Measurements from ENCODE around the gene ERCC4. TPM values are rescaled to one million over a fixed set of nuclear protein-coding genes. Genes with fewer than 3 reads are reported as not detected.

The ERCC4 gene
- total RNA-seq, 1 experiment from 2014 or later: 7.1 TPM

- Histone ChIP-seq H3K36me3 (ENCODE audit: control insufficient read depth, insufficient read depth, low read length) (no peaks in the 10 kb centered on the region), H3K4me1 (peaks cover 17% of the 10 kb centered on the region), H3K27me3 (replicated peaks; ENCODE audit: control insufficient read depth, insufficient read depth, low read length) (no peaks in the 10 kb centered on the region), H3K4me3 (ENCODE audit: low read depth, low read length) (no peak overlapping the region), H3K9me3 (peaks cover 1% of the 10 kb centered on the region; the same call in 1 of the 2 replicates)
- DNase-seq: no peak
- TF ChIP-seq, protein P1, sequence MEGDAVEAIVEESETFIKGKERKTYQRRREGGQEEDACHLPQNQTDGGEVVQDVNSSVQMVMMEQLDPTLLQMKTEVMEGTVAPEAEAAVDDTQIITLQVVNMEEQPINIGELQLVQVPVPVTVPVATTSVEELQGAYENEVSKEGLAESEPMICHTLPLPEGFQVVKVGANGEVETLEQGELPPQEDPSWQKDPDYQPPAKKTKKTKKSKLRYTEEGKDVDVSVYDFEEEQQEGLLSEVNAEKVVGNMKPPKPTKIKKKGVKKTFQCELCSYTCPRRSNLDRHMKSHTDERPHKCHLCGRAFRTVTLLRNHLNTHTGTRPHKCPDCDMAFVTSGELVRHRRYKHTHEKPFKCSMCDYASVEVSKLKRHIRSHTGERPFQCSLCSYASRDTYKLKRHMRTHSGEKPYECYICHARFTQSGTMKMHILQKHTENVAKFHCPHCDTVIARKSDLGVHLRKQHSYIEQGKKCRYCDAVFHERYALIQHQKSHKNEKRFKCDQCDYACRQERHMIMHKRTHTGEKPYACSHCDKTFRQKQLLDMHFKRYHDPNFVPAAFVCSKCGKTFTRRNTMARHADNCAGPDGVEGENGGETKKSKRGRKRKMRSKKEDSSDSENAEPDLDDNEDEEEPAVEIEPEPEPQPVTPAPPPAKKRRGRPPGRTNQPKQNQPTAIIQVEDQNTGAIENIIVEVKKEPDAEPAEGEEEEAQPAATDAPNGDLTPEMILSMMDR (IDR thresholded peaks at IDR 0.05; ENCODE audit: insufficient read depth in 1 of 2, low read depth in 1 of 2, low read length in 1 of 2, severe bottlenecking in 1 of 2, unreplicated experiment in 1 of 2): no peak
- intact Hi-C loops (cut with micrococcal nuclease; ENCODE audit: unreplicated experiment): no loop called here
- Mint-ChIP-seq H3K4me3 (ENCODE audit: unreplicated experiment) (no peak overlapping the region), H3K27ac (ENCODE audit: unreplicated experiment) (no peak overlapping the region), H3K4me1 (ENCODE audit: low read depth, unreplicated experiment) (peaks cover 15% of the 10 kb centered on the region), H3K27me3 (ENCODE audit: insufficient read depth, unreplicated experiment) (peaks cover 6% of the 10 kb centered on the region), H3K9me3 (ENCODE audit: unreplicated experiment) (no peaks in the 10 kb centered on the region), H3K36me3 (ENCODE audit: insufficient read depth, unreplicated experiment) (no peaks in the 10 kb centered on the region)
- ChIA-PET CTCF (no interaction called here), POLR2A (no interaction called here)
- BruUV-seq (replicated peaks): no TSS peak
Observed at GRCh38 chr16:13962232-13962631, 42.3 kb downstream of the ERCC4 start.

DNA sequence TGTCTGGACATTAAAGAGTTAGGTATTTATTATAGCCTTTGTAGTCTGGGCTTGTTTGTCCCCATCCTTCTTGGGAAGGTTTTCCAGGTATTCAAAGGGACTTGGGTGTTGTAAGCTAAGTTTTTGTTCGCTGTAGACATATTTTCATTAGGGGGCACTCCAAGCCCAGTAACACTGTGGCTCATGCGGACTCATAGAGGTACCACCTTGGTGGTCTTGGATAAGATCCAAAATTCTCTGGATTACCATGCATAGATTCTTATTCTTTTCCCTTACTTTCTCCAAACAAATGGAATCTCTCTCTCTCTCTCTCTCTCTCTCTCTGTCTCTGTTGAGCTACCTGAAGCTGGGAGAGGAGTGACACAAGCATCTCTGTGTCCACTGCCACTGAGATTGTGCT, 48.9 kb downstream of the ERCC4 start:
- no peak overlapping the region for H3K4me3 ChIP-seq (ENCODE audit: low read depth, low read length)

DNA sequence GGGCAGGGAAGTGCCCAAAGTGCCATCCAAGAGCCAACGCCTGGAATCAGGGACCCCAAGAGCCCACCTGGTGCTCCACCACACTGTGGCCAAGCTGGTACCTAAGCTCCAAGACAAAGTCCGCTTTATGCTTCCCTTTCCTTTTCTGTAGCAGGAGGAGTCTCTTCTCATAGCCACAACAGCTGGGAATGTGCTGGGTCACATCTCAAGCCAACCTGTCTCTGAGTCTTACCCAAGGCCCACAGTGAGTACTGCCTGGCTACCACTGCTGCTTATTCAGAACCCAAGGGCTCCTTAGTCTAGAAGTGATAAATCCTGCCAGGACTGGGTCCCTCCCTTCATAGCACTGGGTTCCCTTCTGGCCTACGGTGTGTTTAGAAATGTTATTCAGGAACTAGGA, 49.8 kb downstream of the ERCC4 start:
- CTCF ChIA-PET: no interaction called here
- BruUV-seq (replicated peaks): no TSS peak
- intact Hi-C loops (cut with micrococcal nuclease; ENCODE audit: unreplicated experiment): no loop called here

More for the DNA sequence above, 48.9 kb downstream of the ERCC4 start:
- intact Hi-C loops (cut with micrococcal nuclease; ENCODE audit: unreplicated experiment): no loop called here
- no peak overlapping the region for H3K27ac Mint-ChIP-seq (ENCODE audit: unreplicated experiment)
- no peaks in the 10 kb centered on the region for H3K4me1 Mint-ChIP-seq (ENCODE audit: low read depth, unreplicated experiment)
- H3K27me3 Mint-ChIP-seq (ENCODE audit: insufficient read depth, unreplicated experiment): peaks cover 10% of the 10 kb centered on the region
- POLR2A ChIA-PET: no interaction called here
- H3K36me3 Mint-ChIP-seq (ENCODE audit: insufficient read depth, unreplicated experiment): no peaks in the 10 kb centered on the region
- no peak for DNase-seq
- Histone ChIP-seq H3K4me1 (no peaks in the 10 kb centered on the region), H3K36me3 (ENCODE audit: control insufficient read depth, insufficient read depth, low read length) (no peaks in the 10 kb centered on the region), H3K27me3 (replicated peaks; ENCODE audit: control insufficient read depth, insufficient read depth, low read length) (no peaks in the 10 kb centered on the region), H3K9me3 (peaks cover 8% of the 10 kb centered on the region)
- H3K9me3 Mint-ChIP-seq (ENCODE audit: unreplicated experiment): no peaks in the 10 kb centered on the region
- TF ChIP-seq, protein P1 (IDR thresholded peaks at IDR 0.05; ENCODE audit: insufficient read depth in 1 of 2, low read depth in 1 of 2, low read length in 1 of 2, severe bottlenecking in 1 of 2, unreplicated experiment in 1 of 2): no peak
- H3K4me3 Mint-ChIP-seq (ENCODE audit: unreplicated experiment): no peak overlapping the region
- BruUV-seq (replicated peaks): no TSS peak
- CTCF ChIA-PET: interaction anchor here (0.6 to 1.2 kb wide), 4 partner anchors 49 to 263 kb away, joined by 3 to 5 read pairs (median 4); partner anchors contain the start of gene ERCC4

More for the DNA sequence above, 49.8 kb downstream of the ERCC4 start:
- Histone ChIP-seq H3K4me1 (no peaks in the 10 kb centered on the region), H3K36me3 (ENCODE audit: control insufficient read depth, insufficient read depth, low read length) (no peaks in the 10 kb centered on the region), H3K9me3 (peaks cover 8% of the 10 kb centered on the region), H3K4me3 (ENCODE audit: low read depth, low read length) (no peak overlapping the region), H3K27me3 (replicated peaks; ENCODE audit: control insufficient read depth, insufficient read depth, low read length) (no peaks in the 10 kb centered on the region)
- Mint-ChIP-seq H3K4me1 (ENCODE audit: low read depth, unreplicated experiment) (no peaks in the 10 kb centered on the region), H3K36me3 (ENCODE audit: insufficient read depth, unreplicated experiment) (no peaks in the 10 kb centered on the region), H3K4me3 (ENCODE audit: unreplicated experiment) (no peak overlapping the region), H3K27ac (ENCODE audit: unreplicated experiment) (no peak overlapping the region), H3K9me3 (ENCODE audit: unreplicated experiment) (no peaks in the 10 kb centered on the region), H3K27me3 (ENCODE audit: insufficient read depth, unreplicated experiment) (peaks cover 10% of the 10 kb centered on the region)
- POLR2A ChIA-PET: no interaction called here
- DNase-seq: no peak
- TF ChIP-seq, protein P1 (IDR thresholded peaks at IDR 0.05; ENCODE audit: insufficient read depth in 1 of 2, low read depth in 1 of 2, low read length in 1 of 2, severe bottlenecking in 1 of 2, unreplicated experiment in 1 of 2): no peak

Data from Caco-2 (cell line).